Stimulated activated CD4-positive, alpha-beta T cell treated with anti-CD3 and anti-CD28 coated beads, Interleukin-15, amount 100 ng/mL, for 48 hours (primary cell): Measurements from ENCODE around the gene EIF4EBP3.
"Not testable (repeated sequence)": the region's sequence is repeated elsewhere in the genome, so short reads cannot be mapped to it uniquely, and the experiment has no call there.

ENCODE experiments used
- DNase-seq, 2 donors: peaks; one replicate each; pipeline ENCODE4 v3.0.0-alpha.2; 2020; ENCODE audit warnings: low read depth in 2 of 2

EIF4EBP3 gene

DNA sequence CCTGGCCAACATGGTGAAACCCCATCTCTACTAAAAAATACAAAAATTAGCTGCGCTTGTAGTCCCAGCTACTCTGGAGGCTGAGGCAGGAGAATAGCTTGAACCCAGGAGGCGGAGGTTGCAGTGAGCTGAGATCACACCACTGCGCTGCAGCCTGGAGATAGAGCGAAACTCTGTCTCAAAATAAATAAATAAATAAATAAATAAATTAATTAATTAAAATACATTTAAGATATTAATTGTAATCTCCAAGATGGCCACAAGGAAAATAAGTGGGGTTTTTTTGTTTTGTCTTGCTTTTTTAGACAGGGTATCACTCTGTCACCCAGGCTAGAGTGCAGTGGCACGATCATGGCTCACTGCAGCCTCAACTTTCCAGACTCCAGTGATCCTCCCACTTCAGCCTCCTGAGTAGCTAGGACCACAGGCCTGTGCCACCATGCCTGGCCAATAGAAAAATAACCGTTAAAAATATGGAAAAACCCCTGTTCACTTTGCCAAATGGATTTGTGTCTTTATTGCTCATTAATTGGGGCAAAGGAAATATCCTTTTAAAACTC is 31.8 kb downstream of the EIF4EBP3 start:
- DNase-seq = not testable (repeated sequence)

DNA sequence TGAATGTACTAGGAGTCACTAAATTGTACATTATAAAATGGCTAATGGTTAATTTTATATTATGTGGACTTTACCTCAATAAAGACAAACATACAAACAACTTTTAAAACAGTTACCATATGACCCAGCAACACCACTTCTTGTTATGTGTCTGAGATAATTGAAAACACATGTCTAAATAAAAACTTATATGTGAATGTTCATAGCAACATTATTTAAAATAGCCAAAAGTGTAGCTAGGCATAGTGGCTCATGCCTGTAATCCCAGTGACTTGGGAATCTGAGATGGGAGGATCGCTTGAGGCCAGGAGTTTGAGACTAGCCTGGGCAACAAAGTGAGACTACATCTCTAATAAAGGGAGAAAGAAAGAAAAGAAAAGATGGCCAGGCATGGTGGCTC is 40.0 kb downstream of the EIF4EBP3 start:
- DNase-seq = no peak

DNA sequence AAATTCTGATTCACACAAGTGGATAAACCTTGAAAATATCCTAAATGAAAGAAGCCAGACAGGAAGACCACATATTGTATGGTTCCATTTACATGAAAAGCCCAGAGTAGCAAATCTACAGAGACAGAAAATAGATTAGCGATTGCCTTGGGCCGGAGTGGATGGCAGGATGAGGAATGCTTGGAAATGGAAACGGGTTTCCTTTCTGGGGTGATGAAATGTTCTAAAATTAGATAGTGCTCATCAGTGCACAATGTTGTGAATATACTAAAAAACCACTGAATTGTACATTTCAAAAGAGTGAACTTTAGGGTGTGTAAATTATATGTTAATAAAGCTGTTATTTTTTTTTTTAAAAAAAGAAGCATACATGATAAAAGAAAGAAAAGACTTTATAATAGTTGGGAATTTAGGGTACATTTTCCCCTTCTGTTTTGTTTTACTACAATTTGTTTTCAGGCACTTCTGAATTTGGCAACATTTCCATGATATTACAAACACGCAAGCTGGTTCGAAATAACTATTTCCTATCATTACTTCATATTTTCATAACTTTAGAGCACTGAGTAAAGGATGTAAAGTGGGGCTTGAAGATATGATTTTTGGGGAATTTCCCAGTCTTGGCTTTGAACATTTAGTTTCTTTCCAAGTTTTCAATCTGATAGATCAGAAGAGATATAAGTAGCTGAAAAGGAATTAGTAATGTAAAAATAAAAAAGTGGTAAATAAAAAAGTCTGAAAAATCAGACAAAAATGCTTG is 41.0 kb downstream of the EIF4EBP3 start:
- DNase-seq = no peak

DNA sequence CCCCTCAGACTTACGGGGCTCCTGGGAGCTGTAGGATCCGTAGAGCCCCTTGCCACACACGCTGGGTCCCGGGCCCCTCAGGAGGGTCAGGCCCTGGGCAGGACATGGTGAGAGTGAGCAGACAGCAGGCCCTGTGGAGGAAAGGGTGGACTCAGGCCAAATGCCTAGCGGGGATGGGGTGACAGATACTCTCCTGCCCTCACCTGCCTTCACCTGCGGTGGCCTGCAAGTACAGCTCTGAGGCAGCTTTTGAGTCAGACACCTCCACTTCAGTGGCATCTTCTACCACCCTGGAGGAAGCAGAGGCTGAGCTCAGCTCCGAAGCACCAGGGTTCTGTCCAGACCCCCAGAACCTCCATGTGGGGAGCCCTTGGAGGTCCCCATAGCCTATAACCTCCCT is 43.4 kb downstream of the EIF4EBP3 start:
- DNase-seq = no peak

DNA sequence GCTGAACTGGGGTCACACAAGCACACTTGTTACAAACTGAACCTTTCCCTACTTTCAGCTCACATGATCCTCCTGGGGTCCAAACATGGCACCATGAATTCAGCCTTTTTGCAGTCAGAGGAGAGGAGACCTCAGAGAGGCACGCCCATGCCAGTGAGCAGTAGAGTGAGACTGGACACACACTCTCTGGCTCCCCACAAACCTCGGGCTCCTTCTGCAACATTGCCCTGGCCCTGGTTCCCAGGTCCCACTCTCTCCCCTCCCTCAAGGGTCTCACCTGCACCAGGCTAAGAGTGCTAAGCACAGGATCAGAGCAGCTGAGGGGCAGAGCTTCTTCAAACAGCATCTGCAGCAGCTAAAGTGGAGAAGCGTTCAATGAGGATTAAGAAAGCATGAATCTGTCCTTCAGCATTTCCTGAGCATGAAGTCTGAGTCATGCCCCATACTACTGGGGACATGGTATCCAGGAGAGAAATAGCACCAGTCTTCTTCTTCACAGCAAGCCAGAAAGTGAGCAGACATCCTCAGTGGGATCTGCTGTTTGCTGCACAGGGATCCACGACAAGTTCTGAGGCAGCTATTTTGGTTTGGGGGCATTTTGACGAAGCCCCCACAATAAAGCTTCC is 44.4 kb downstream of the EIF4EBP3 start:
- DNase-seq = no peak

DNA sequence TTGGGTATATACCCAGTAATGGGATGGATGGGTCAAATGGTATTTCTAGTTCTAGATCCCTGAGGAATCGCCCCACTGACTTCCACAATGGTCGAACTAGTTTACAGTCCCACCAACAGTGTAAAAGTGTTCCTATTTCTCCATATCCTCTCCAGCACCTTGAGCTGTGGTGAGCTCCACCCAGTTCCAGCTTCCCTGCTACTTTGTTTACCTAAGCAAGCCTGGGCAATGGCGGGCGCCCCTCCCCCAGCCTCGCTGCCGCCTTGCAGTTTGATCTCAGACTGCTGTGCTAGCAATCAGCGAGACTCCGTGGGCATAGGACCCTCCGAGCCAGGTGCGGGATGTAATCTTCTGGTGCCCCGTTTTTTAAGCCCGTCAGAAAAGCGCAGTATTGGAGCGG is 45.6 kb downstream of the EIF4EBP3 start:
- not testable (repeated sequence) for DNase-seq

DNA sequence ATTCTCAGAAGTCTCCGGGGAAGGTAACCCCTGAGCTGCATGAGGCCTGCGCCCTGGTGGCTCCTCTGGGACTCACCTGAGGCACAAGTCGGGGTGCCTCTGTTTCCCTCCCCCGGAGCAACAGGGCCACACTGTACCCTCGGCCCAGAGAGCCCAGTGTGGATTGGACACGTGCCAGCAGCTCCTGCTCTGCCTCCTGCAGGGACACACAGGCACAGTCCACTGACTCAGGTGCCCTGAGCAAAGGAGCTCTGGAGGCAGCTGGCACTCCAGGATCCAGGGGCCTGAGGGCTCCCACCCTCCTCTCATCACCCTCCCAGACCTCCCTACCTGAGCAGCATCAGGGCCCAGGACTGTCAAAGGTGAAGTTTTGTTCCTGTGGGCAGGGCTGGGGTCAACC is 46.7 kb downstream of the EIF4EBP3 start:
- no peak for DNase-seq

DNA sequence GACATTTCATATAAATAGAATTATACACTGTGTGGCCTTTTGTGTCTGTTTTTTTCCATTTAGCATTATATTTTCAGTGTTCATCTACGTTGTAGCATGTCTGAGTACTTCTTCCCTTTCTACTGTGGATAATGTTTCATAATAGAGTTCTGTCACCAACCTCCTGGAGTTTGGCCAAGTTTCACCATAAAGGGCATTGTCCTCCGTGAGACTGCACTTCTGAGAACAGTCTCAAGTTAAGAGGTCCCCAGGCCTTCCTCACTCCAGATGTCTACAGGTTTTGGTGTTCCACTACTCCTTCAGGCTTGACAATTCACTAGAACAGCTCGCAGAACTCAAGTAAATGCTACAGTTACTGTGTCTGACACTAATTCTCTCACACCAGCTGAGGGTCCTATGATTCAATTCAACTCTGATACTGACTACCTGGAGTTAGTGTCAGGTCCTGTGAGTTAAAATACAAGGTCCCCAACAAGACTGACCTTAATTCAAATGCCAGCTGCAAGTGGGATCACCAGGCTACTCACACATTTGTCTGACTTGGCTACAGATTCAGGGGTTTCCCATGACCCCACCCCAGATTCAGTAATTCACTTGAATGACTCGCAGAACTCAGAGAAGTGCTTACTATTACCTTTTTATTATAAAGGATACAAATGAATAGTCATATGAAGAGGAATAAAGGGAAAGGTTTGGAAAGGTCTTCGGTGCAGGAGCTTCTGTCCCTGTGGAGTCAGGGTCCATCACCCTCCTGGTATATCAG is 48.3 kb downstream of the EIF4EBP3 start:
- DNase-seq = no peak

DNA sequence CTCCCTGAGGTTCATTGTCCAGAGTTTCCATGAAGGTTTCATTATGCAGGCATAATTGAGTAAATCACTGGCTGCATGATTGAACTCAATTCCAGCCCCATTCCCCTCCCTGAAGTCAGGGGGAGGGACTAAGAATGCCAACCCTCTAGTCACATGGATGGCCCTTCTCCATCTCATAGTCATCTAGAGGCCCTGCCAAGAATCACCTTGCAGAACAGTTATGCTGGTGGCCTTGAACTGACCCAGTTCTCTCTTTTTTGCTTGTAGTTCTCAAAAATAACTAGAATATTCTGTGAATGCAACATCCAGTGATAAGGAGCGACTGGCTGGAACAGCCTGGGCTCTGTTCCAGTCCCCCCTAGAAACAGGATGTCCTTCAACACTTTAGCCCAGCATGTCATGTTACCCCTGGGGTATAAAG is 48.9 kb downstream of the EIF4EBP3 start:
- DNase-seq = no peak

DNA sequence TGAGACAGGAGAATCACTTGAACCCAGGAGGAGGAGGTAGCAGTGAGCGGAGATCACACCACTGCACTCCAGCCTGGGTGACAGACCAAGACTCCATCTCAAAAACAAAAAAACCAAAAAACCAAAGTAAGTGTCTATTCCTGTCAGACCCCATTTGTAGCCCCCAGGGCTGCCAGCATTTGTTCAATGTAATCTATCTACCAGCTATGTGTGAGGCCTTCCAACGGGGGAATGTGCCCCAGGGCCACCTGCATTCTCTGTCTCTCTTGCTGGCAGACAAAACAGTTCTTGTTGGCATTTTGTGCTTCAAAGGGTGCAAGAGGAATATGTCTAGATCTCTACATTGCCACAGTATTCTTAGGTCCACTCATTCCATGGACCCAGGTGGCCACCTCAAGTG is 51.4 kb downstream of the EIF4EBP3 start:
- DNase-seq = no peak
